Dermis blood vessel endothelial cell (primary cell): ENCODE results near the gene MANBA. TPM values are rescaled to one million over a fixed set of nuclear protein-coding genes. Genes with fewer than 3 reads are reported as not detected.
A peak's percentile ranks its signal among the peaks of the same experiment; 100 is the strongest.

ENCODE experiments used
- DNase-seq: peaks from one replicate; pipeline ENCODE4 v3.0.0; 2010
- total RNA-seq: library from RNA; depleted of rRNA; stranded (reverse); fragments of >200 nt; gene quantifications from 2 replicates; pipeline ENCODE4 v1.2.3, GENCODE V29; 2014

MANBA gene
- total RNA-seq: 15.6 and 25.7 TPM in 2 replicates

DNA sequence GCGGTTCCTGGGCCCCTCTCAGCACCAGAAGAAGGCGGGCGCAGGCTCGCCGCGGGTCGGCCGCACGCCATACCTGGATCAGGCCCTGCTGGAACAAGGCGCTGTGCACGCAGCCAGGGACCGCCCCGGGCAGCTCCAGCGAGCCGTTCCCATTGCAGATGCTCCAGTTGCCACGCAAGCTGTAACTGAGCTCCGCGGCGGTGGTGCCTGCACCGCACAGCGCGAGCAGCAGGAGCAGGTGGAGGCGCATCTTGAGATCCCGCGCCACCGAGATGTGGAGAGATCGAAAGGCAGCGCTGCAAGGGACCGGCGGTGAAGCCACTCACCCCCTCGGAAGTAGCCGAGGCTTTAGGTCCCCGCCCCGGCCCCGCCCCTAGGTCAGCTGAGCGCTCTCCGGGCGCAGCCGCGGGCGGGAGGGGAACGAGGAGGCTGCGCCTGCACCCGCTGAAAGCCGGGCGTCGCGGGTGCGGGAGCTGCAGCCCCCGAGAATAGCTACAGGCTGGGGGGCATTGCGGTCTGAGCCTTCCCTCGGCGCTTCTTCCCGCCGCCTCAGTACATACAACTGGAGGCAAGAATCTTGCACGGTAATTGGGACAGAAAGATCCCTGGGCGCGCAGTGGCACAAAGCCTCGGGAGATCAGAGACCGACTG is at the start of gene MANBA:
Gene MANBA (minus strand): TSS at position 324 of the 651 bp plus-strand sequence. CDS start 74 bp downstream, at position 250.
- peak; percentile 68 for DNase-seq

DNA sequence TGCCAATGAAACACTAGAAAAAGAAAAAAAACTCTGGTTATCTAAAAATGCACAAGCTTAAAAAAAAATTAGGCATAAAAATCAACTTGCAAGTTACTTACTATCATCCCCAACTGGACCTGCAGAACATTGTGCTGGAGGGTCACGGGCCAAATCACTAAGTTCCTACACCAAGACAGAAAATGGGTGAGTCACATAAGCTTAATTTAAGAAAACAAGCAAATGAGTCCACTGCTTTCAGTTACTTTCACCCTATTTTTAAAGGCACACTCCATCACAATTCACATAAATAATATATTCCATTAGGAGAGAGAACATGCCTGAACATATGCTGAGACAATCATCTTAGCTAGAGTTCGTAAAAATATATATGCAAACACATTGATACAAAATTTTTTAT is 48.9 kb upstream of the MANBA start:
- DNase-seq: peak; percentile 31

DNA sequence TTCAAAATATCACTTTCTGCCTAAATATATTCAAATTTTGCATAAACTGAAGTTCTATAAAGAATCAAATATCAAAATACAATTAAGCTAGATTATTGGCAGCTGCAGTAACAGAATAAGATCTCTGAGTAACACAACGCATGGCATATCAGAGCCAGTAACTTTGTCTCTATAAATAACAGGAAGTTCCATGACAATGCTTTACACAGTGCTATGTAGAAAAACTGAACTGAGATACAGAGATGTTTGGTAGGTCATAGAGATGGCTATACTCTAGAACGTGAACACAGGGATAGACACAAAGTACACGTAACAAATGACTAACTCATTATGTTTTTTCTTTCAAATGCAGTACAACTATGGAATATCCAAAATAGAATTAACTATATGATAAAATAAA is 48.4 kb upstream of the MANBA start:
- peak; percentile 75 for DNase-seq

DNA sequence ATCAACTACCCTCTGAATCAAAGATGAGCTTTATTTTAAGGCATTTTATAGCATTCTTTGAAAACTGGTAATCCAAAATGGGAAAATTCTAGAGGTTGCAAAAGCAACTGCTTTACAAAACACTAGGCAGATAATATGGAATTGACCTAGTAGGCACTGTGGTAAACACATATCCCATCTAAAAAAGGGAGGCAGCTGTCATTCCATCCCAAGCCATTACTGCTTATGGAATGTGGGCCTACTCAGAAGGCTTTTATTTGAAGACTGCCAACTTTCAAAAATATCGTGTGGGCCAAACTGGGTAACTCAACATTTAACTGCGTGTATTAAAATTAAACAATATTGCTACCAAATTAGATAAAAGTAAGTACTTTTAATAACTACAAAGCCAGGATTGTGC is 47.2 kb upstream of the MANBA start:
- DNase-seq: no peak

DNA sequence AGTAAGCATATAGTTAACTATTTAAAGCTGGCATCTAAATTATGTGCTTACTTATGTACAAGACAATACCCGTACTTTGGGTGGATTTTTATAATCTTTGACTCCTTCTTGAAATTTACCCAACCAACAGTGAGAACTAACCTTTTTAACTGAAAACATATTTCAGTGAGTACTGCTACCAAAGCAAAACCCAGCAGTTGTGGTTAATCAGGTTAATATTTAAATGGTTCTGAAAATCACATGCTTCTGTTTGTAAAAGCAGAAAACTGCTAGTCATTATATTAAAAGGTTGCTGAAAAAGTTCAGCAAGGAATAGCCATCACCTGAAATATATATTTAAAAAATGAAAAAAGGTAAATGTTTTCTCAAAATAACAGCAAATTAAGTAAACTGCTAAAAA is 46.6 kb upstream of the MANBA start:
- DNase-seq: no peak

DNA sequence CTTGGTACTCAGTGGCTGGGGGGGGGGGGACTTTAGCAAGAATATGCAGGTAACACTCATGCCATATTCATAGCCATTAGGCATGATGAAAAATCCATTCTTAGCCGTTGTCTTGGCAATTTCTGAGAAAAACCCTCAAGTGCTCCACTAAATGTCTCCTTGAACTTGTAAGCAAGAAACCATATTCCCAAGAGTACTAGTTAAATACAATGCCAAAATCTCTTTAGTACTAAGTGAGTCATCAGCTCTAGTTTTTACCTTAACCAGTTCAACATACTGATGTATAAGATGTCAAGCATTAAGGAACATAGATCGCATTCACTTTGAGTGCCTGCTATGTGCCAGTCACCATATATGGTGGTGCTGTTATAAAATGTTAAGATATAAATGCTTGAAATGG is 39.0 kb upstream of the MANBA start:
- DNase-seq: no peak

DNA sequence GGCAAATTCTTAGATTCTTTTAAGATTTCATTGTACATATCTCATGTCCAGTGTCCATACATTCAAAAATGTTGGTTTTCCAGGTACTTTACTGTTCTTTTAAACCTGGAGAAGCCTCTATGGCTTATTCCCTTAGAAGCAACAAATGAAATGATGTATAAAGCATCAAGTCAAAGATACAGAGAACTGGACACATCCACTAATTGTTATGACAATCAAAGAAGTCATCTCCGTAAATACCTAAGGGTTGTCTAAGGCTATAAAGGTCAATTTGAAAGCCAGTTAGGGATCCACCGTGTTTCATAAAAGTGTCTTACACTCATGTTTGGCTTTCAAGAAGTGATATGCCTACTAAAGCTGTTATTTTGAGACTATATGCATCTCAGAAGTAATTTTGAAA is 34.2 kb upstream of the MANBA start:
- DNase-seq: no peak

DNA sequence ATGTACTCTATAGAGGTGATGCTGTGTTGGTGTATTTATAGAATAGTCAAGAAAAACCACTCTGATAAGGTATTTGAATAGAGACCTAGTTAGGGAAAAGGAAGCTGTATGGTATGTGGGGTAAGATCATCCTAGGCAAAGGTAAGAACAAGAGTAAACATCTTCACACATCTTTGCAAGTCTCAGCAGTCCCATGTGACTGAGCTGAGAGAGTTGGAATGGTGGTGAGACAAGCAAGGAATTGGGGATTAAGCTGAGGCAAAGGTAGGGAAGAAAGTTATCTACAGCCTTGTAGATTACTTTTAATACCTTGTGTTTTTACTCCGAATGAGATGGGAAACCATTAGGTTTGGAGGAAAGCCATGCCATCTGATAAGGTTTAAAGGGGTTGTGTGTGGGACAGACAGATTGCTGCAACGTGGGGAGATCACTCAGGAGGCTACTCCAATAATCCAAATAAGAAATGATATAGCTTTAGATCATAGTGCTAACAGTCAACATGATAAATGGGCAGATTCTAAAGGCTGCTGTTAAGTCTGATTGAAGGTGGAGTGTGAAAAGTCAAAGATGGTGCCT is 31.7 kb upstream of the MANBA start:
- no peak for DNase-seq

DNA sequence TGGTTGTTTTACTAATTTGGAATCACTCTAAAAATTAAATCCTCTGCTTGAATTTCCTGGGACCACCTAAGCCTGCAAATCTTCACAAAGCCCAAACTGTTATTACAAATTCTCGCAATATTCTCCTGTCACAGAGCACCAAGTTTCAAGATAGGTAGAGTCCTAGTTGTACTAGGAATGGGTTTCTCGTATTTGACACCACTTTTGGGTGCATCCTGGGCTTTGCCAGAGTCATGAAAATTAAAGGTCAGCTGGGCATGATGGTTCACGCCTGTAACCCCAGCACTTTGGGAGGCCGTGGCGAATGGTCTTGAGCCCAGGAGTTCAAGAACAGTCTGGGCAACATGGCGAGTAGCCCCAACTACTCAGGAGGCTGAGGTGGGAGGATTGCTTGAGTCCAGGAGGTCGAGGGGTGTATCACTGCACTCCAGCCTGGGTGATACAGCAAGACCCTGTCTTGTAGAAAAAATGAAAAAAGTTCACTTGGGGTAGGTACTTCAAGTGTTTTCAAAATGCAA is 30.6 kb upstream of the MANBA start:
- no peak for DNase-seq

DNA sequence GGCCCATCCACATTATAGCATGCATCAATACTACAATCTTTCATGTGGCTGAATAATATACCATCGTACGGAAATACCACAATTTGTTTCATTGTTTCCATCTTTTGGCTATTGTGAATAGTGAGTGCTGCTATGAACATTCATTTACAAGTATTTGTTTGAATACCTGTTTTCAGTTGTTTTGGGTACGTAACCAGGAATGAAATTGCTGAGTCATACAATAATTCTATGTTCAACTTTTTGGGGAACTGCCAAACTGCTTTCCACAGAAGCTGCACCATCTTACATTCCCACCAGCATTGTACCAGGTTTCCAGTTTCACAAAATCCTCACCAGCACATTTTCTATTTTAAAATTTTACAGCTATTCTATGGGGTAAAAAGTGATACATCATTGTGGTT is 28.5 kb upstream of the MANBA start:
- DNase-seq: peak; percentile 35

DNA sequence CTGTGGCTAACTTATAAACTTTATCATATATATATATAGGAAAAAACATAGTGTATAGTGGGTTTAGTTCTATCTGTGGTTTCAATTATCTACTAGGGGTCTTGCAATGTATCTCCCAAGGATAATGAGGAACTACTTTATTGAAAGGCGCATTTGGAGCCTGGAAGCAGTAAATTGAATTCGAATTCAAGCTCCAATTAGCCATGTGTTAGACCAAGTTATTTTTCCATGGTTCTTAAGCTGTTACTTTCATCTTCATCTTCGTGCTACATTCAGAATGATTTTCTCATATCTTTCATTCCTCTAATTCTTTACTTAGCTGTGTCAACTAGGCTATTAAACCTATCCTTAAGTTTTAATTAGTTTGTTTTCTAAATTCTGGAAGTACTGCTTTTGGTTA is 27.2 kb upstream of the MANBA start:
- DNase-seq: no peak

DNA sequence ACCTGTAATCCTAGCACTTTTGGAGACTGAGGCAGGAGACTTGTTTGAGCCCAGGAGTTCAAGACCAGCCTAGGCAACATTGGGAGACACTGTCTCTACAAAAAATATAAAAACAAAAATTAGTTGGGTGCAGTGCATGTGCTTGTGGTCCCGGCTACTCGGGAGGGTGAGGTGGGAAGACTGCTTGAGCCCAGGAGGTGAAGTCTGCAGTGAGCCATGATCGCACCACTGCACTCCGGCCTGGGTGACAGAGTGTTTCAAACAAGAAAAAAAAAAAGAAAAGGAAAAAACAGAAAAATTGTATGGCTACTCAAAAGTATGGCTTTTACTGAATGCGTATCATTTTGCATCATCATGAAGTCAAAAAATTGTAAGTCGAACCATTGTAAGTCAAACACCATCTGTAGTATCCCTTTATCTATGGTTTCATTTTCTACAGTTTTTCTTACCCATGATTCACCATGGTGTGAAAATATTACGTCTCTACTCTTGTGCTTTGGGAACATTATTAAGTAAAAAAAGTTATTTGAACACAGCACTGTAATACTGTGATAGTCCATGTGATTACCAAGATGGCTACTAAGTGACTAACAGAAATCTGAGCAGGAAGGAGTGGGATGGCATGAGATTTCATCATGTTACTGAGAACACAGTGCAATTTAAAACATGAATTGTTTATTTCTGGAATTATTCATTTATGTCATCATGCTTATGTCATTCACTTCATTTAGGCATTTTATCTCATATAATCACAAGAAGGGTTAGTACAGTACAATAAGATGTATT is 26.5 kb upstream of the MANBA start:
- peak; percentile 15 for DNase-seq

DNA sequence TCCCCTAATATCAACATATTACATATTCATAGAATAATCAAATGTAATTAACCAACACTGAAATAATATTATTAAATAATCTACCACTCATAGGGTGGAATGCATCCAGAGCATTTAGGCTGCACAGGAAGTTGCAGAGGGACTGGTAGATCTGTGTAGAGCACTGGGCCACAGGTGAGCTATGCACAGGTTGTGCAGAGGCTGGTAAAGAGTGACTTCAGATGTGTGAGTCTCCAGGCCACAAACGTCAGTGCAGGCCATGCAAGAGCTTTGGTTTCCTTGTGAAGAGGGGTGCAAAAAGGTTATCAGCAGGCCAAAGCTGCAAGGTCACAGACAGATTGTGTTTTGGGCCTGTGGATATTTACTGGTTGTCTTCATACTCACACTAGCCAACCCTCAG is 25.5 kb upstream of the MANBA start:
- DNase-seq: no peak

DNA sequence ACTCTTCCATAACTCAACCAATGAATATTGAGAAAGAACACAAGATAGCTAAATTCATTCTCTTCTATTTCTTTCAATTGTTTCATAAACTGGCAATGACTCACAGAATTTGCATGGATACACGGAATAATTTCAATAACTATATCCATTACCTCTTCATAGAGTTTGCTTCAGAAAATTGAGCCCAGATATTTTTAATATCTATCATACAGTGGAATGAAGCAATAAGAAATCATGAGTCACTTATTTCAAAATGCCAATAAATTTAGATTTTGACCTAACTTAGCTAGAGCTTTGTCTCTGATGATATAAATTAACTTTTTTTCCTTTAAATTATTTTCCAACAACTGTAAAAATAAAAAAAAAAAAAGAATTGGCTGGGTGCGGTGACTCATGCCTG is 22.2 kb upstream of the MANBA start:
- no peak for DNase-seq

DNA sequence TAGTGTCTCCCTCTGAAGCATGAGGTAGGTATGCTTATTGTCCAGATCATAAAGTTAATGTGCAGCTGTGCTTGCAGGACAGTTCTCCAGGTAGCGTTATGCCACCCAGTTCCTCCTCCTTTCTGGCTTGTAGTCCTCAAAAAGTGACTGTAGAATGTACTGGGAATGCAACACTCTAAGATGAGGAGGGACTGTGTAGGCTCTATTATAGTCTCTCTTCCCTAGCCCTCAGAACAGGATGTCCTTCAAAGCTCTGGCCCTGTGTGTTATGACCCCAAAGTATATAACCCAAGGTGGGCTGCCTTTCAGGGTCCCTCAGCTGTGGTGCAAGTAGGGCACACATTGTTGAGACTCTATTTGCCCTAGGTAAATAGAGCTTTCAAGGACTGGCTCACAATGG is 20.8 kb upstream of the MANBA start:
- no peak for DNase-seq

DNA sequence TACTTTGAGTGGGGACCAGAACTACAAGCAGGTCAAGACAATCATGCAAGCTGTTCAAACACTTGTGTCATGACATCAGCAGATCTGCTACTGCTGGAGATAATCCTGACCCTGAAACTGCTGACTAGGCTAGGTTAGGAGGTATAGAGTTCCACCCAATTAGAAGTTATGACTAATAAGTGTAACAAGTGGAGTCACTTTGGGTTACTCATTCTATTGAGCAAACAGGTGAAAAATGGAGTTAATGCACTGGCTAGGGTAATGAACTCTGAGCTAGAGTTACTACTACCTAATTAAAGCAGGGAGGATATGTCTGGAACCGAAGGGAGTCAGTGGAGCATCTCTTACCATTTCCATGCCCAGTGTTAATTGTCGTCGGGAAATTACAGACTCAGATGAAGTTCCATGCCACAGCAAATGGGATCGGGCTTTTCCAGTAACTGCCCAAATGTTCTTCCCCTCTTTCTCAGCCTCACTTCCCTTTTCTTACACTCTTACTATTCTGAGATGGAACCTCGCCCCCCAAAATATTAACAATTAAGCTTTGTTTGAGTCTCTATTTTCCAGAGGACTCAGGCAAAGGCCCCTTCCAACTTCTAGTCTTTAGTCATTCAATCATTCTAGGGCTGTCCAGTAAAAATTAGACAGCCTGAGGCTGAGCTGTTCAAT is 19.8 kb upstream of the MANBA start:
- no peak for DNase-seq

DNA sequence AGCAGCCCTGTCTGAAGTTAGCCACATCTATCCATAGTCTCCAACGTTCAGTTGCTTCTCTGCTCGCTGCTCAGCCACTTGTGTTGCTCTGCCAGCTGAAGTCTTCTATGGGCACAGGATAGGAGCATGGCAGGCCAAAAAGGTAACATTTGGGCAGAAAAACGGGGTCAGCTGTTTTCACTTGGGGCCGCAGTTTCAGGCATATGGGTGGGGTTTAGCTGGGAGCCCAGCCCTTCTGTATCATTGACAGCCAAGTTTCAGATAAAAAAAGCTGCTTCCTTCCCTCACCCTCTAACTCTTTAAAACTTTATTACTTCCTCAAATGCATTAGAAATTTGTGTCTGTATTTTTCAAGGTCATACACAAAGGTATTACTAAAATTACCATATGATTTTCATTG is 18.4 kb upstream of the MANBA start:
- no peak for DNase-seq

DNA sequence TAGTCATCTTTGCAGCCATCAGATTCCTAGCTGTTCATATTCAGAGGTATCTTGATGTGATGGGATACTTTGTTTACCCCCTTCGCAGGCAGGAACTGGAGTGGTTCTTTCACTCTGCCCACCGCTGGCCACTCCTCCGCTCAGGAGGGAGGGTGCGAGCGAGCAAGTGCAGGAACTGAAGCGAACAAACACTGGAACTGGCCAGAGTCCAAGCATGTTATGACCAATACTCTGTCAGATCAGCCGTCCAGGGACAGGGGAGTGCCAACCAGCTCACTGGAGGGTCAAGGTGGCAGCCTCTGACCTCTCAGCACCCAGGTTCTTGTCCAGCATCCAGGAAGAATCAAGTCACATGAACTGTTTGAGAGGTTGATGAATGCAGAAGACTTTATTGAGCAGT is 18.0 kb upstream of the MANBA start:
- peak; percentile 14 for DNase-seq

DNA sequence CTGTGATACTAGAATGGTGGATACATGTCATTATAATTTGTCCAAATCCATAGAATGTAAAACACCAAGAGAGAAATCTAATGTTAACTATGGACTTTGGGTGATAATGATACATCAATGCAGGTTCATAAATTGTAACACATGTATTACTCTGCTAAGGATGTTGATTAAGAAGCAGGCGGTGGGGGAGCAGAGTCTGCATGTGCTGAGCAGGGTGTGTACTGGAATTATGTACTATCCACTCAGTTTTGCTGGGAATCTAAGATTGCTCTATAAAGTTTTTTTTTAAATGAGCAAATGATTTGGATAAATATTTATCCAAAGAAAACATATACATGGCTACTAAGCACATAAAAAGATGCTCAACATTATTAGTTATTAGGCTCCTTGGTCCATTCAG is 15.0 kb upstream of the MANBA start:
- DNase-seq: no peak

DNA sequence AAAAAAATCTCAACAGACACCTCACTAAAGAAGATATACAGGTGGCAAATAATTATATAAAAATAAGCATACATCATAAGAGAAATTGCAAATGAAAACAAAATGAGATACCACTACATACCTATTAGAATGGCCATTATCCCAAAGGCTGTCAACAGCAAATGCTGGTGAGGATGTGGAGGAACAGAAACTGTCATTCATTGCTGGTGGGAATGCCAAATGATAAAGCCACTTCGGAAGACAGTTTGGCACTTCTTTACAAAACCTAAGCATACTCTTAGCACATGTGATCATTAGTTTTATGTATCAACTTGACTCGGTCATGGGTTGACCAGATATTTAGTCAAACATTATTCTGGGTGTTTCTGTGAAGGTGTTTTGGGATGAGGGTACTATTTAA is 13.5 kb upstream of the MANBA start:
- no peak for DNase-seq

DNA sequence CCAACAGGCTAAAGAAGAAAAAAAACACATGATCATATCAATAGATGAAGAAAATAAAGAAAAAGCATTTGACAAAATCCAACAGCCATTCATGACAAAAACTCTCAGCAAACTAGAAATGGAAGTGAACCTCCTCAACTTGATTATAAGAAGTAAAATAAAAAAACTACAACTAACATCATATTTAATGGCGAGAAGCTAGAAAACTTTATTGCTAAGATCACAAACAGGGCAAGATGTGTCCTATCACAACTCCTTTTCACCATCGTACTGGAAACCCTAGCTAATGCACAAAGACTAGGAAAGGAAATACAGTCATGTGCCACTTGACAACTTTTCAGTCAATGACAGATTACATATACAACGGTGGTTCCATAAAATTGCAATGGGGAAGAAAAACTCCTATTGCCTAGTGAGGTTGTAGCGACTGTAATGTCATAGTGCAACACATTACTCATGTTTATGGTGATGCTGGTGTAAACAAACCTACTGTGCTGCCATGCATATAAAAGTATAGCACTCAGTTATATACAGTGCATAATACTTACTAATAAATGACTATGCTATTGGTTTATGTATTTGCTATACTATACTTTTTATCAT is 12.1 kb upstream of the MANBA start:
- DNase-seq: no peak

DNA sequence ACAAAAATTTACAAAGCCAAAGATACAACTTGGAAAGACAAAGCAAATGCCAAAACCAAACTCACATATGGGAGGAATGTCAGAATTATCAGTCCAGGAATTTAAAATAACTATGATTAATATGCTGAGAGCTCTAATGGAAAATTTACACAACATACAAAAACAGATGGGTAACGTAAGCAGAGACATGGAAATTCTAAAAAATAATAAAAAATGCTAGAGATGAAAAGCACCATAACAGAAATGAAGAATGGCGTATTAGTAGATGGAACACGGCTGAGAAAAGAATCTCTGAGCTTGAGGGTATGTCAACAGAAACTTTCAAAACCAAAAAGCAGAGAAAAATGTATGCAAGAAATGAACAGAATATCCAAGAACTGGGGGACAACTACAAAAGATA is 4.1 kb upstream of the MANBA start:
- DNase-seq: no peak

DNA sequence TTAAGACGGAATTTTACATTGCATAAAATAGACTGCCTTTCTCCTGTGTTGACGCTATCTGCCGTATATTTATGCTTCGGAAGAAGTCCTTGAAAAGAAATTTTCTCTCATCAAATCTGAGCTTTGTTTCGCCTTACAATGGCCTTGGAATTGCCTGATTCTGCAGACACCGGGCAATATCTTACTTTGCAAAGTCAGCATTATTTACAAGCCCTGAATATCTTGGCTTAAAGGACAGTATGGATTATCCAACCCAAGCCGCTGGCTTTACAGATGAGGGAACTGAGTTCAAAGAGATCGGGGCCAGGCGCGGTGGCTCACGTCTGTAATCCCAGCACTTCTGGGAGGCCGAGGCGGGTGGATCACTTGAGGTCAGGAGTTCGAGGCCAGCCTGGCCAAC is 1.1 kb upstream of the MANBA start:
- DNase-seq: no peak
